ENCODE data around the gene DIDO1.

The DIDO1 gene

GRCh38 chr20:62926229-62927127, at the start of gene DIDO1:
Gene DIDO1 (minus strand): TSS chr20:62926505.
- DNase-seq (ENCODE audit: low read depth) = peak; percentile 88

- no peak for DNase-seq (ENCODE audit: low read depth)
Measured at GRCh38 chr20:62975251-62975760, 49.0 kb upstream of the DIDO1 start.

- DNase-seq (ENCODE audit: low read depth) = no peak
Measured at GRCh38 chr20:62972845-62973745, 46.8 kb upstream of the DIDO1 start.

GRCh38 chr20:62971950-62972844, 45.9 kb upstream of the DIDO1 start:
- DNase-seq (ENCODE audit: low read depth) = peak; percentile 73

GRCh38 chr20:62971211-62971949, 45.1 kb upstream of the DIDO1 start:
- no peak for DNase-seq (ENCODE audit: low read depth)

- DNase-seq (ENCODE audit: low read depth) = no peak
Measured at GRCh38 chr20:62970307-62971210, 44.3 kb upstream of the DIDO1 start.

GRCh38 chr20:62969939-62970306, 43.6 kb upstream of the DIDO1 start:
- DNase-seq (ENCODE audit: low read depth) = no peak

GRCh38 chr20:62969179-62969760, 43.0 kb upstream of the DIDO1 start:
- DNase-seq (ENCODE audit: low read depth) = no peak

- DNase-seq (ENCODE audit: low read depth) = no peak
Measured at GRCh38 chr20:62968378-62969178, 42.3 kb upstream of the DIDO1 start.

GRCh38 chr20:62967628-62968351, 41.5 kb upstream of the DIDO1 start:
- DNase-seq (ENCODE audit: low read depth) = no peak

GRCh38 chr20:62967149-62967501, 40.8 kb upstream of the DIDO1 start:
- DNase-seq (ENCODE audit: low read depth) = no peak

- DNase-seq (ENCODE audit: low read depth) = no peak
Measured at GRCh38 chr20:62966212-62967148, 40.2 kb upstream of the DIDO1 start.

GRCh38 chr20:62965363-62965771, 39.1 kb upstream of the DIDO1 start:
- DNase-seq (ENCODE audit: low read depth) = no peak

- no peak for DNase-seq (ENCODE audit: low read depth)
Measured at GRCh38 chr20:62964700-62965099, 38.4 kb upstream of the DIDO1 start.

GRCh38 chr20:62963614-62964397, 37.5 kb upstream of the DIDO1 start:
- no peak for DNase-seq (ENCODE audit: low read depth)
